Keratinocyte (primary cell): ENCODE results near the gene RIPK3. TPM values are rescaled to one million over a fixed set of nuclear protein-coding genes. Genes with fewer than 3 reads are reported as not detected.
"Not testable (repeated sequence)": the region's sequence is repeated elsewhere in the genome, so short reads cannot be mapped to it uniquely, and the experiment has no call there.

Source experiments
- DNase-seq: peaks from one replicate; pipeline ENCODE4 v3.0.0-alpha.2; 2011; ENCODE audit warnings: low read depth, missing footprints, low spot score
- FAIRE-seq: peaks from 2 replicates; lab custom pipeline; 2011; peaks lifted over from hg19 to GRCh38; lab: Jason Lieb, UNC
- H2AFZ ChIP-seq: 2 replicates; pipeline ENCODE4 v1.6.0; 2012; ENCODE audit warnings: low read length, control low read depth, inconsistent platforms; ENCODE audit not compliant: control insufficient read depth
- H3K27ac ChIP-seq: 2 replicates; pipeline ENCODE4 v1.5.1; 2011; ENCODE audit warnings: low read length; ENCODE audit not compliant: control insufficient read depth, insufficient read depth
- H3K27me3 ChIP-seq: 3 replicates; pipeline ENCODE4 v1.6.0; 2011; ENCODE audit warnings: low read length; ENCODE audit not compliant: control insufficient read depth, insufficient read depth; ENCODE audit errors: extremely low read depth
- H3K36me3 ChIP-seq, 2 experiments: 2 replicates in 1 of 2; 3 replicates in 1 of 2; pipeline ENCODE4 v1.5.1; 2011; ENCODE audit warnings: low read length in 2 of 2, mild to moderate bottlenecking in 1 of 2; ENCODE audit not compliant: control insufficient read depth in 2 of 2, insufficient read depth in 2 of 2; ENCODE audit errors: extremely low read depth in 1 of 2
- H3K4me1 ChIP-seq: 3 replicates; pipeline ENCODE4 v1.5.1; 2011; ENCODE audit warnings: low read length; ENCODE audit not compliant: control insufficient read depth, insufficient read depth; ENCODE audit errors: extremely low read depth
- H3K4me2 ChIP-seq: 3 replicates; pipeline ENCODE4 v1.6.0; 2011; ENCODE audit warnings: low read depth, low read length; ENCODE audit not compliant: control insufficient read depth, insufficient read depth; ENCODE audit errors: extremely low read depth
- H3K4me3 ChIP-seq, 3 experiments: fragments of 200-600 bp in 1 of 3; sonication (generic) in 1 of 3; 2 replicates in 2 of 3; 3 replicates in 1 of 3; pipeline ENCODE4 v1.5.1; 2011 to 2016; ENCODE audit warnings: low read length in 3 of 3, mild to moderate bottlenecking in 3 of 3, control low read depth in 2 of 3, inconsistent platforms in 1 of 3, low read depth in 1 of 3, mixed read lengths in 1 of 3, mixed run types in 1 of 3, moderate library complexity in 1 of 3; ENCODE audit not compliant: control insufficient read depth in 2 of 3, insufficient read depth in 2 of 3; ENCODE audit errors: extremely low read depth in 1 of 3
- H3K79me2 ChIP-seq: 2 replicates; pipeline ENCODE4 v1.6.0; 2012; ENCODE audit warnings: low read length; ENCODE audit not compliant: control insufficient read depth, insufficient read depth
- H3K9ac ChIP-seq: 3 replicates; pipeline ENCODE4 v1.6.0; 2011; ENCODE audit warnings: low read length; ENCODE audit not compliant: control insufficient read depth, insufficient read depth; ENCODE audit errors: extremely low read depth
- H3K9me1 ChIP-seq: 3 replicates; pipeline ENCODE4 v1.6.0; 2011; ENCODE audit warnings: low read length; ENCODE audit not compliant: control insufficient read depth, insufficient read depth; ENCODE audit errors: extremely low read depth
- H3K9me3 ChIP-seq: 2 replicates; pipeline ENCODE4 v1.5.1; 2012; ENCODE audit warnings: low read depth, low read length; ENCODE audit not compliant: control insufficient read depth
- H4K20me1 ChIP-seq: 3 replicates; pipeline ENCODE4 v1.6.0; 2011; ENCODE audit warnings: low read length; ENCODE audit not compliant: control insufficient read depth, insufficient read depth; ENCODE audit errors: extremely low read depth
- CTCF ChIP-seq, 3 experiments: IDR thresholded peaks in 1 of 3; conservative IDR thresholded peaks in 1 of 3; optimal IDR thresholded peaks in 1 of 3; 2 replicates in 2 of 3; 3 replicates in 1 of 3; pipeline versions ENCODE3 to v1.5.1; 2011; ENCODE audit warnings: low read length in 3 of 3, mild to moderate bottlenecking in 3 of 3, moderate library complexity in 2 of 3, control low read depth in 1 of 3, inconsistent platforms in 1 of 3; ENCODE audit not compliant: insufficient read depth in 2 of 3; ENCODE audit errors: extremely low read depth in 1 of 3
- EZH2 ChIP-seq: IDR thresholded peaks from one replicate; pipeline ENCODE4 v1.6.1; 2012; ENCODE audit warnings: inconsistent platforms, mild to moderate bottlenecking, low read length, moderate library complexity
- dilution Hi-C: fragments of 300-500 bp; cut with MboI; formaldehyde crosslinking; loops from one replicate; pipeline ENCODE4 v1.7.0; 2020; ENCODE audit warnings: low sequenced_read_pairs; ENCODE audit not compliant: extremely low pct_ligation_motif_present
- polyA plus RNA-seq, 5 experiments: library from polyadenylated mRNA; depleted of rRNA in 3 of 5; stranded (reverse) in 3 of 5; stranded (forward) in 1 of 5; unstranded in 1 of 5; fragments of >200 nt; gene quantifications; 1 replicate in 1 of 5; 2 replicates in 3 of 5; 3 replicates in 1 of 5; pipeline versions ENCODE4 v1.2.1 to v1.2.3, GENCODE V29; 2011 to 2012; ENCODE audit warnings: missing spikeins in 2 of 5, low read depth in 1 of 5, low replicate concordance in 1 of 5

Gene RIPK3
- polyA plus RNA-seq, 1 donor (not counting 4 experiments of a cell fraction or from before 2014, with no cell fraction given), result 8.0 TPM

GRCh38 chr14:24372701-24373416, 33.1 kb upstream of the RIPK3 start:
- H3K4me2 ChIP-seq, result no peak overlapping the region
- H4K20me1 ChIP-seq, result no peaks in the 10 kb centered on the region
- H3K9me3 ChIP-seq, result no peaks in the 10 kb centered on the region
- no peak for DNase-seq
- no peak overlapping the region for H2AFZ ChIP-seq
- no peak overlapping the region for H3K4me3 ChIP-seq
- no peak overlapping the region for H3K27ac ChIP-seq
- dilution Hi-C loops, result no loop called here
- H3K27me3 ChIP-seq, result no peaks in the 10 kb centered on the region
- no peak for TF ChIP-seq EZH2
- TF ChIP-seq CTCF (optimal IDR thresholded peaks at IDR 0.05 in 1 of 3, IDR thresholded peaks at IDR 0.05 in 1 of 3, conservative IDR thresholded peaks at IDR 0.05 in 1 of 3; ENCODE audit: extremely low read depth in 1 of 3, insufficient read depth in 2 of 3, low read length in 3 of 3), result no peak
- H3K79me2 ChIP-seq, result no peaks in the 10 kb centered on the region
- H3K9ac ChIP-seq, result no peak overlapping the region
- H3K9me1 ChIP-seq, result no peaks in the 10 kb centered on the region
- H3K4me1 ChIP-seq, result no peaks in the 10 kb centered on the region
- no peaks in the 10 kb centered on the region for H3K36me3 ChIP-seq
- no peak for FAIRE-seq

GRCh38 chr14:24371605-24372004, 31.8 kb upstream of the RIPK3 start:
- H3K36me3 ChIP-seq, H3K4me3 ChIP-seq, H3K9ac ChIP-seq, H2AFZ ChIP-seq, H3K79me2 ChIP-seq, H3K4me1 ChIP-seq, dilution Hi-C loops, H3K4me2 ChIP-seq, H3K9me3 ChIP-seq, H3K27me3 ChIP-seq, H3K9me1 ChIP-seq, H3K27ac ChIP-seq, DNase-seq, FAIRE-seq, H4K20me1 ChIP-seq: not testable (repeated sequence)

- FAIRE-seq, result no peak
- no peaks in the 10 kb centered on the region for H3K9me3 ChIP-seq
- no peak overlapping the region for H2AFZ ChIP-seq
- no peak overlapping the region for H3K27ac ChIP-seq
- dilution Hi-C loops, result no loop called here
- no peak for TF ChIP-seq CTCF (optimal IDR thresholded peaks at IDR 0.05 in 1 of 3, IDR thresholded peaks at IDR 0.05 in 1 of 3, conservative IDR thresholded peaks at IDR 0.05 in 1 of 3; ENCODE audit: extremely low read depth in 1 of 3, insufficient read depth in 2 of 3, low read length in 3 of 3)
- TF ChIP-seq EZH2, result no peak
- H3K36me3 ChIP-seq, result no peaks in the 10 kb centered on the region
- H4K20me1 ChIP-seq, result no peaks in the 10 kb centered on the region
- peaks cover 15% of the 10 kb centered on the region for H3K4me1 ChIP-seq
- DNase-seq, result no peak
- no peaks in the 10 kb centered on the region for H3K27me3 ChIP-seq
- H3K9ac ChIP-seq, result no peak overlapping the region
- H3K4me2 ChIP-seq, result no peak overlapping the region
- H3K9me1 ChIP-seq, result no peaks in the 10 kb centered on the region
- no peak overlapping the region for H3K4me3 ChIP-seq
- no peaks in the 10 kb centered on the region for H3K79me2 ChIP-seq
These were observed 31.0 kb upstream of the RIPK3 start for GRCh38 chr14:24370748-24371147.
